H1 (cell line): ENCODE data around the gene CCDC15.

ENCODE experiments used
- ASH2L ChIP-seq: fragments of 200-600, 300-600 bp; sonication (generic); IDR thresholded peaks from one replicate; pipeline ENCODE4 v1.7.1; 2017; ENCODE audit warnings: low read length
- POLR2AphosphoS5 ChIP-seq: IDR thresholded peaks from 2 replicates; pipeline ENCODE4 v1.6.1; 2011; ENCODE audit warnings: low read depth, low read length
- TBP ChIP-seq: IDR thresholded peaks from 2 replicates; pipeline ENCODE4 v1.6.1; 2011; ENCODE audit warnings: low read depth, low read length, improper control_type of control experiment
- USF2 ChIP-seq: IDR thresholded peaks from 2 replicates; pipeline ENCODE4 v1.6.1; 2011; ENCODE audit warnings: low read length, improper control_type of control experiment
- TF ChIP-seq, protein P1 (sequence below), 3 experiments: IDR thresholded peaks; 1 replicate in 2 of 3; 2 replicates in 1 of 3; pipeline versions ENCODE4 v1.5.1 to v1.6.1; 2011; ENCODE audit warnings: low read length in 3 of 3, mild to moderate bottlenecking in 3 of 3, inconsistent platforms in 2 of 3, low read depth in 1 of 3, moderate library complexity in 1 of 3; ENCODE audit not compliant: insufficient read depth in 1 of 3; ENCODE audit errors: control extremely low read depth in 1 of 3

GRCh38 chr11:124955035-124955434 lies 1.0 kb downstream of the CCDC15 start:
- TF ChIP-seq, protein P1, sequence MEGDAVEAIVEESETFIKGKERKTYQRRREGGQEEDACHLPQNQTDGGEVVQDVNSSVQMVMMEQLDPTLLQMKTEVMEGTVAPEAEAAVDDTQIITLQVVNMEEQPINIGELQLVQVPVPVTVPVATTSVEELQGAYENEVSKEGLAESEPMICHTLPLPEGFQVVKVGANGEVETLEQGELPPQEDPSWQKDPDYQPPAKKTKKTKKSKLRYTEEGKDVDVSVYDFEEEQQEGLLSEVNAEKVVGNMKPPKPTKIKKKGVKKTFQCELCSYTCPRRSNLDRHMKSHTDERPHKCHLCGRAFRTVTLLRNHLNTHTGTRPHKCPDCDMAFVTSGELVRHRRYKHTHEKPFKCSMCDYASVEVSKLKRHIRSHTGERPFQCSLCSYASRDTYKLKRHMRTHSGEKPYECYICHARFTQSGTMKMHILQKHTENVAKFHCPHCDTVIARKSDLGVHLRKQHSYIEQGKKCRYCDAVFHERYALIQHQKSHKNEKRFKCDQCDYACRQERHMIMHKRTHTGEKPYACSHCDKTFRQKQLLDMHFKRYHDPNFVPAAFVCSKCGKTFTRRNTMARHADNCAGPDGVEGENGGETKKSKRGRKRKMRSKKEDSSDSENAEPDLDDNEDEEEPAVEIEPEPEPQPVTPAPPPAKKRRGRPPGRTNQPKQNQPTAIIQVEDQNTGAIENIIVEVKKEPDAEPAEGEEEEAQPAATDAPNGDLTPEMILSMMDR (IDR thresholded peaks at IDR 0.05; ENCODE audit: control extremely low read depth in 1 of 3, insufficient read depth in 1 of 3, low read depth in 1 of 3, low read length in 3 of 3): no peak
- TF ChIP-seq ASH2L (no peak), TBP (no peak), POLR2AphosphoS5 (no peak), USF2 (no peak)
